ENCODE results near the gene SMIM1.
"Not testable (repeated sequence)": the region's sequence is repeated elsewhere in the genome, so short reads cannot be mapped to it uniquely, and the experiment has no call there.

Gene SMIM1

DNA sequence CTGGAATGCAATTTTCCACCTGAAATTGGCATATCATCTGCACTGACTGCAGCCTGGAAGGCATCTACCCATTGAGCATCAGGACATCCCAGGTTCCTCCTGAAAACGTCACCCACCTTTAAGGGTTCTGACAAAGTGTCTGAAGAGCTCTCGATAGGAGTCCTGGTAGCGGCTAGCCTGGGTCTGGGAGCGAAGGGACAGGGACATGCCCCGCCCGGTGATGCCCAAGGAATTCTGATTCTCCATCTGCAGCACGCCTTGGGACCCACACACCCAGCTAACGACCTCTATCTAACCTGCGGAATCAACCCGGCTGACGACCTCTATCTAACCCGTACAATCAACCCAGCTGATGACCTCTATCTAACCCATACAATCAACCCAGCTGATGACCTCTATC is 33.6 kb upstream of the SMIM1 start:
- DNase-seq = no peak

- no peak for DNase-seq
Measured at GRCh38 chr1:3740042-3740441, 32.5 kb upstream of the SMIM1 start.

DNA sequence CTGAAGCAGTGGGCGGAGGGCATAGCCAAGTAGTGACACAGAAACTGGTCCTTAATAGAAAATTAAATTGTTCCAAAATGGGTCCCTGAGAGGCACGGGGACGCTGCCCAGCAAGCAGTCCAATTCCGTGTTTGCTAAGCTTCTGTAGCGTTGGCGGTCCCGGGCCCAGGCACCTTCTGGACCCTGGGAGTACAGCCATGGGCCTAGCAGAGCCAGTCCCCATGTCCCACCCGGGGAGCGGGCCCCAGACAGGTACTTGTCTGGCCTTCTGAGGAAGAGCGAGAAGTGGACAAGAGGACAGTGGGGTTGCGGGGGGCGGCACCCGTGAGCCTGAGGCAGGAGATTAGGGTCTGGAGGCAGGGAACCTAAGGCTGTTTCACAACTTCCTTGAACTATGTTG is 31.8 kb upstream of the SMIM1 start:
- no peak for DNase-seq

DNA sequence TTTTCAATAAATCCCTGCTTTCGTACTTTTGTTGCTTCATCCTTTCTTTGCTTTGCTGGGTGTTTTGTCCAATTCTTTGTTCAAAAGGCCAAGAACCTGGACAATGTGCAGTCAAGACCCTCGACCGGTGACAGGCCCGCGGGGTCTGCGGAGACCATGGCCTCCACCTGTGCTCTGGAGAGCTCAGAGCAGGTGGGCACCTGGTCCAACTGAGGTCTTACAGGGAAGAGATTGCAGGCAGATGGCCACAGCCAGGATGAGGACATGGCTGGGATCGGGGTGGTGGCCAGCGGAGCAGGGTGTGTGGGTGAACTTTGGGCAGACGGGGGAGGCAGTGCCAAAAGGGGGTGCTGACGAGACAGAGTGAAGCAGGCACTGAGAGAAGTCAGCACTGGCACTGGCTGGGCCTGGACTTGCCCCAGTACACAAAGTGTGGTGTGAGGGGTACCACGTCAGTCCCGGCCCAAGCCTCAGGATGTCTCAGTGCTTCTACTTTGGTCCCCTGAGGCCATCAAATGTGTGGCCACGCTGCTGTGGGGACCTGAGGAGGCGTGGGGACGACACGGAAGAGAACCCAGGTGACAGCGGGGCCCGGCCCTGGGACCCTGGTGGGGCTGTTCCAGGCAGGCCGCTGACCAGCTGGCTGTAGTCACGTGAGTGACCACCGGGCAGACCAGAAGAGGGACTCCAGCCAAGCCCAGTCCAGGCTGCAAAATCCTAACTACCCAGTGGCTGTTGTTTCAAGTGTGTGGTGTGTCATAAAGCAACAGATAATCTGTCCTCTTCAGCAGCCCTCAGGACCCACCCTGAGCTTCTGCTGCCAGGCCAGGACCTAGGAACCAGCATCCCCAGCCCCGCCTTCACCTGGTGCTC is 30.7 kb upstream of the SMIM1 start:
- DNase-seq = no peak

- no peak for DNase-seq
Measured at GRCh38 chr1:3742439-3743298, 29.9 kb upstream of the SMIM1 start.

- no peak for DNase-seq
Measured at GRCh38 chr1:3743421-3743820, 29.1 kb upstream of the SMIM1 start.

DNA sequence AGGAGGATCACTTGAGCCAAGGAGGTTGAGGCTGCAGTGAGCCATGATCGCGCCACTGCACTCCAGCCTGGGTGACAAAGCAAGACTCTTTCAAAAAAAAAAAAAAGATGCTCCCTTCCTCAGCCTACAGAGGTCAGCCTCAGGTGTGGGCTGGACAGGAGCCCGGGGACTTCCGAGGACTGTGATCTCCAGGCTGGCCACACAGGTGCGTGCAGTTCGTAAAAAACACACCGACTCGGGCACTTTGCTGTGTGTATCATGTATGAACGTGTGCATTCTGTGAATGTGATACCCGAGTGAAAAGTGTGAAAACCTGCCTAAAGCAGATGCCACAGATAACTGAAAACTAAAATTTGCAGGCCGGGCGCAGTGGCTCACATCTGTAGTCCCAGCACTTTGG is 28.7 kb upstream of the SMIM1 start:
- no peak for DNase-seq

GRCh38 chr1:3744646-3745045 is 27.9 kb upstream of the SMIM1 start:
- no peak for DNase-seq

- DNase-seq = no peak
Measured at GRCh38 chr1:3745071-3745470, 27.5 kb upstream of the SMIM1 start.

GRCh38 chr1:3745590-3746381 is 26.8 kb upstream of the SMIM1 start:
- DNase-seq = no peak

- DNase-seq = no peak
Measured at GRCh38 chr1:3746389-3746829, 26.1 kb upstream of the SMIM1 start.

- DNase-seq = peak; percentile 91
Measured at GRCh38 chr1:3746830-3747521, 25.6 kb upstream of the SMIM1 start.

- DNase-seq = no peak
Measured at GRCh38 chr1:3747522-3747848, 25.1 kb upstream of the SMIM1 start.

- DNase-seq = no peak
Measured at GRCh38 chr1:3747903-3748302, 24.6 kb upstream of the SMIM1 start.

- DNase-seq = not testable (repeated sequence)
Measured at GRCh38 chr1:3748316-3748900, 24.1 kb upstream of the SMIM1 start.

DNA sequence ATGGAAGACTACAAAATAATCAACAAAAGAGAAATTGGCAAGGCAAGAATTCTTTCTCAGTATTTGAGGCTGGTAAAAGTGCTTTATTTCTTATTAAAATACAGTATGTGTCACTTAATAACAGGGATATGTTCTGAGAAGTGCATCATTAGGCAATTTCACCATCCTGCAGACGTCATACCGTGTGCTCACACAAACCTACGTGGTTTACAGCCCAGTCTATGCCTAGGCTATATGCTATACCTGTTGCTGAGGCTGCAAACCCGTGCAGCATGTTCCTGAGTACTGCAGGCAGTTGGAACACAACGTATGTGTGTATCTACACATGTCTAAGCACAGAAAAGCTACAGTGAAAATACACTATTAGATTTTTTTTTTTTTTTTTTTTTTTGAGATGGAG is 23.0 kb upstream of the SMIM1 start:
- DNase-seq = no peak

- no peak for DNase-seq
Measured at GRCh38 chr1:3750741-3751140, 21.8 kb upstream of the SMIM1 start.

- DNase-seq = no peak
Measured at GRCh38 chr1:3752400-3752945, 20.1 kb upstream of the SMIM1 start, which contains the start of gene CCDC27. Gene CCDC27 (plus strand): TSS chr1:3752450. CDS start chr1:3752482, 32 bp downstream.

GRCh38 chr1:3753656-3754454 is 18.7 kb upstream of the SMIM1 start:
- no peak for DNase-seq

- no peak for DNase-seq
Measured at GRCh38 chr1:3756394-3756793, 16.2 kb upstream of the SMIM1 start.

GRCh38 chr1:3759164-3759563 is 13.4 kb upstream of the SMIM1 start:
- no peak for DNase-seq
